A549 (cell line): ENCODE measurements around the gene RGS13. TPM values are rescaled to one million over a fixed set of nuclear protein-coding genes. Genes with fewer than 3 reads are reported as not detected.

Experiments used
- ATAC-seq, 2 experiments: fragments of 200-7000 bp in 1 of 2; fragments of >200 bp in 1 of 2; cut with Nextera tagmentation in 1 of 2; cut with Tn5 transposase in 1 of 2; 3 replicates each; pipeline versions ENCODE4 v1.8.0 to v1.9.1; 2018 to 2020; ENCODE audit warnings: mild to moderate bottlenecking in 1 of 2, moderate library complexity in 1 of 2
- CTCF ChIA-PET: fragments of 300-600 bp; sonication (Branson Sonifier 250); formaldehyde crosslinking; extraction: SDS; loops from one replicate; lab custom pipeline; 2021; ENCODE audit warnings: antibody characterized with exemption, inconsistent platforms; lab: Yijun Ruan, JAX
- POLR2A ChIA-PET: fragments of 350-600 bp; formaldehyde crosslinking; extraction: SDS; loops from one replicate; lab custom pipeline; 2021; ENCODE audit warnings: antibody characterized with exemption, inconsistent platforms; lab: Yijun Ruan, JAX
- DNase-seq, 2 experiments: peaks; one replicate each; pipeline versions ENCODE4 v3.0.0 to v3.0.0-alpha.2; 2011 to 2016; ENCODE audit warnings: low read depth in 1 of 2, low spot score in 1 of 2
- FAIRE-seq: peaks from 2 replicates; lab custom pipeline; 2011; peaks lifted over from hg19 to GRCh38; lab: Jason Lieb, UNC
- H3K27ac ChIP-seq, 2 experiments: fragments of >200 bp; sonication (Bioruptor Twin); formaldehyde crosslinking; 3 replicates each; pipeline ENCODE4 v1.5.1; 2016 to 2017
- H3K4me1 ChIP-seq: fragments of >200 bp; sonication (Bioruptor Twin); formaldehyde crosslinking; 3 replicates; pipeline ENCODE4 v1.6.1; 2016
- H3K4me2 ChIP-seq: fragments of >200 bp; sonication (Bioruptor Twin); formaldehyde crosslinking; 3 replicates; pipeline ENCODE4 v1.6.1; 2016
- H3K4me3 ChIP-seq: fragments of >200 bp; sonication (Bioruptor Twin); formaldehyde crosslinking; 3 replicates; pipeline ENCODE4 v1.5.1; 2016
- H3K9me3 ChIP-seq: fragments of >200 bp; sonication (Bioruptor Twin); formaldehyde crosslinking; 3 replicates; pipeline ENCODE4 v1.6.1; 2016
- BHLHE40 ChIP-seq: IDR thresholded peaks from 2 replicates; pipeline ENCODE4 v1.6.1; 2012; ENCODE audit warnings: low read depth, low read length, inconsistent platforms
- EHF ChIP-seq: fragments of 250-450 bp; sonication (Bioruptor Pico); IDR thresholded peaks from 2 replicates; pipeline ENCODE4 v1.5.0; 2020; ENCODE audit warnings: mild to moderate bottlenecking
- FOSL2 ChIP-seq, 2 experiments: fragments of 450-650 bp in 1 of 2; fragments of >200 bp in 1 of 2; sonication (Bioruptor Twin) in 1 of 2; formaldehyde crosslinking; IDR thresholded peaks; 2 replicates each; pipeline versions ENCODE4 v1.5.0 to v1.6.1; 2016 to 2020; ENCODE audit warnings: mild to moderate bottlenecking in 1 of 2, moderate library complexity in 1 of 2
- FOXS1 ChIP-seq: fragments of 250-450 bp; sonication (Bioruptor Pico); IDR thresholded peaks from 2 replicates; pipeline ENCODE4 v1.5.0; 2020; ENCODE audit warnings: mild to moderate bottlenecking, moderate library complexity
- GATA3 ChIP-seq: IDR thresholded peaks from 2 replicates; pipeline ENCODE4 v1.6.1; 2012; ENCODE audit warnings: borderline replicate concordance
- HES2 ChIP-seq: fragments of >200 bp; sonication (Bioruptor Twin); formaldehyde crosslinking; IDR thresholded peaks from 2 replicates; pipeline ENCODE4 v1.6.1; 2016
- JUNB ChIP-seq: fragments of >200 bp; sonication (Bioruptor Twin); formaldehyde crosslinking; IDR thresholded peaks from 2 replicates; pipeline ENCODE4 v1.6.1; 2016
- KDM5A ChIP-seq: fragments of 200-600 bp; sonication (generic); IDR thresholded peaks from 2 replicates; pipeline ENCODE4 v1.6.1; 2016; ENCODE audit warnings: antibody characterized with exemption, mild to moderate bottlenecking
- MAX ChIP-seq: IDR thresholded peaks from 2 replicates; pipeline ENCODE4 v1.6.1; 2012
- MAZ ChIP-seq: fragments of 150-350 bp; IDR thresholded peaks from 2 replicates; pipeline ENCODE4 v1.6.1; 2014; ENCODE audit warnings: antibody characterized with exemption, low read depth, low read length, borderline replicate concordance
- NPAS2 ChIP-seq: fragments of 250-450 bp; sonication (Bioruptor Pico); IDR thresholded peaks from 2 replicates; pipeline ENCODE4 v1.8.0; 2022; ENCODE audit warnings: mild to moderate bottlenecking, moderate library complexity, borderline replicate concordance
- PBX3 ChIP-seq: IDR thresholded peaks from 2 replicates; pipeline ENCODE4 v1.6.1; 2012
- RFX5 ChIP-seq: fragments of 450-650 bp; IDR thresholded peaks from 2 replicates; pipeline ENCODE4 v1.7.1; 2014; ENCODE audit warnings: antibody characterized with exemption, mild to moderate bottlenecking, moderate library complexity
- TFCP2L1 ChIP-seq: fragments of 250-450 bp; sonication (Bioruptor Pico); IDR thresholded peaks from 2 replicates; pipeline ENCODE4 v1.5.0; 2021; ENCODE audit warnings: mild to moderate bottlenecking
- ZC3H11A ChIP-seq: fragments of 450-650 bp; IDR thresholded peaks from 2 replicates; pipeline ENCODE4 v1.6.1; 2014; ENCODE audit warnings: antibody characterized with exemption, mild to moderate bottlenecking
- ZFP36 ChIP-seq: fragments of 450-650 bp; IDR thresholded peaks from 2 replicates; pipeline ENCODE4 v1.6.1; 2014; ENCODE audit warnings: borderline replicate concordance; ENCODE audit not compliant: partially characterized antibody
- ZSCAN20 ChIP-seq: fragments of 250-450 bp; sonication (Bioruptor Pico); IDR thresholded peaks from 2 replicates; pipeline ENCODE4 v1.8.0; 2022; ENCODE audit warnings: mild to moderate bottlenecking, moderate library complexity
- WGBS: methylation state at CpG from one replicate; pipeline ENCODE4 v1.1.6; 2017; ENCODE audit errors: missing lambda C conversion rate; 5-methylcytosine and 5-hydroxymethylcytosine counted together
- polyA minus RNA-seq: library from RNA; depleted of rRNA, polyadenylated mRNA; stranded (reverse); fragments of >200 nt; gene quantifications from 2 replicates; pipeline ENCODE4 v1.2.3, GENCODE V29; 2011; rRNA and poly(A)+ RNA removed
- polyA plus RNA-seq, 4 experiments: library from polyadenylated mRNA; depleted of rRNA in 3 of 4; stranded (reverse); fragments of >200 nt; fragmentation: RNase III in 1 of 4; extraction: RNeasy Plus Mini Kit Qiagen cat#74134 plus additional on column Dnase treatment in 1 of 4; gene quantifications; 2 replicates in 3 of 4; 3 replicates in 1 of 4; pipeline ENCODE4 v1.2.3, GENCODE V29; 2011 to 2017

RGS13 gene
- not detected in 2 replicates for polyA plus RNA-seq (2011; rRNA removed)
- not detected in 2 replicates for polyA plus RNA-seq (2012; cell fraction: cytosol; rRNA removed)
- polyA plus RNA-seq (2012; cell fraction: nucleus; rRNA removed): not detected in 2 replicates
- polyA plus RNA-seq (2017; fragmentation: RNase III; extraction: RNeasy Plus Mini Kit Qiagen cat#74134 plus additional on column Dnase treatment): not detected in 3 replicates
- not detected in 2 replicates for polyA minus RNA-seq

GRCh38 chr1:192635939-192636338 lies at the start of gene RGS13:
RGS13 (plus strand) TSS chr1:192636147; CDS start chr1:192644335, 8,188 bp downstream.
- CTCF ChIA-PET: interaction anchor here (1.5 kb wide), 1 partner anchor 91 kb away, joined by 3 read pairs; no protein-coding TSS in a partner anchor
- no peak within 1 kb of the TSS for H3K4me2 ChIP-seq

GRCh38 chr1:192587386-192588266 lies 48.3 kb upstream of the RGS13 start:
- no peak for TF ChIP-seq ZFP36
- TF ChIP-seq KDM5A: no peak
- no peak for TF ChIP-seq TFCP2L1 (CRISPR knock-in tag)
- no peak for TF ChIP-seq RFX5
- no peak for TF ChIP-seq FOSL2 (IDR thresholded peaks at IDR 0.05)
- no peak for TF ChIP-seq FOSL2 (CRISPR knock-in tag; IDR thresholded peaks at IDR 0.05)
- TF ChIP-seq FOXS1 (CRISPR knock-in tag): no peak
- TF ChIP-seq EHF (CRISPR knock-in tag): no peak
- TF ChIP-seq, all 56 proteins: peak for 0
- CTCF ChIA-PET: interaction anchor here (1.1 to 1.5 kb wide), 3 partner anchors 8 to 113 kb away, joined by 4 to 5 read pairs (median 4); no protein-coding TSS in a partner anchor
- H3K9me3 ChIP-seq: no peaks in the 10 kb centered on the region
- no peak overlapping the region for H3K4me2 ChIP-seq
- POLR2A ChIA-PET: no interaction called here
- FAIRE-seq (no peak), DNase-seq (no peak), ATAC-seq (no peak)
- no peak overlapping the region for H3K4me3 ChIP-seq
- H3K4me1 ChIP-seq: no peaks in the 10 kb centered on the region
- 74% methylated on average over 5 of the region's 5 CpGs for WGBS
- no peak overlapping the region for H3K27ac ChIP-seq

More at GRCh38 chr1:192635939-192636338, at the start of gene RGS13:
- POLR2A ChIA-PET: no interaction called here
- ATAC-seq (no peak), DNase-seq (no peak), FAIRE-seq (no peak)
- TF ChIP-seq HES2 (no peak), MAX (no peak), GATA3 (no peak)
- no peak within 1 kb of the TSS for H3K27ac ChIP-seq
- no peaks in the 10 kb centered on the region for H3K9me3 ChIP-seq
- H3K4me1 ChIP-seq: peaks cover 21% of the 10 kb centered on the region
- WGBS: 85% methylated on average over 4 of the region's 4 CpGs
- no peak within 1 kb of the TSS for H3K4me3 ChIP-seq

GRCh38 chr1:192588546-192588945 lies 47.4 kb upstream of the RGS13 start:
- ATAC-seq (no peak), FAIRE-seq (no peak), DNase-seq (no peak)
- CTCF ChIA-PET: interaction anchor here (1.2 to 2.1 kb wide), 3 partner anchors 8 to 114 kb away, joined by 4 to 6 read pairs (median 5); no protein-coding TSS in a partner anchor
- no peak overlapping the region for H3K4me2 ChIP-seq
- H3K4me1 ChIP-seq: no peaks in the 10 kb centered on the region
- no peak for TF ChIP-seq JUNB
- no peak for TF ChIP-seq BHLHE40
- no peak for TF ChIP-seq NPAS2
- no peak for TF ChIP-seq PBX3
- no peak for TF ChIP-seq MAZ
- no peak for TF ChIP-seq EHF (CRISPR knock-in tag)
- TF ChIP-seq ZC3H11A: no peak
- no peak for TF ChIP-seq TFCP2L1 (CRISPR knock-in tag)
- TF ChIP-seq ZSCAN20 (CRISPR knock-in tag): no peak
- 19% methylated on average over 1 of the region's 1 CpG for WGBS
- POLR2A ChIA-PET: no interaction called here
- H3K27ac ChIP-seq: no peak overlapping the region
- no peak overlapping the region for H3K4me3 ChIP-seq
- H3K9me3 ChIP-seq: no peaks in the 10 kb centered on the region
